ENCODE data around the gene NDUFC1. TPM values are rescaled to one million over a fixed set of nuclear protein-coding genes. Genes with fewer than 3 reads are reported as not detected.

NDUFC1 gene
- total RNA-seq, 1 donor from 2014 or later = 18.7 TPM

DNA sequence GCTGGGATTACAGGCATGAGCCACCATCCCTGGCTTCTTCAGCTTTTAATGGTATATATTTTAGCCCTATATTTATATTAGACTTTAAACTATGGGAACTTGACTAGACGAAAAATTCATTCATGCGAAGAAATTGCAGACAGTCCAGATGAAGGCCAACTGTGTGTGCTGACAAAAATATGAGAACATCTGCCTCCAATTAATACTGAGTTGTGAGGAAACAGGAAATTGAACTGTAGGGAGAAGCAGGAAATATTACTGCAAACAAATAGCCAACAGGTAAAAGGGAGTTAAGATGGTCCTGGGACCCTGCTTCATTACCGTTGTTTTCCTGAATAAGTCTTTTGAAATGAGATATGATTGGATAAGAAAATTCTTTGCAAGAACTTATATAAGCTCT lies 48.6 kb downstream of the NDUFC1 start:
- H3K36me3 ChIP-seq (ENCODE audit: control insufficient read depth, insufficient read depth, low read length) = no peaks in the 10 kb centered on the region
- DNase-seq (ENCODE audit: low read depth) = no peak
- TF ChIP-seq, protein P1, sequence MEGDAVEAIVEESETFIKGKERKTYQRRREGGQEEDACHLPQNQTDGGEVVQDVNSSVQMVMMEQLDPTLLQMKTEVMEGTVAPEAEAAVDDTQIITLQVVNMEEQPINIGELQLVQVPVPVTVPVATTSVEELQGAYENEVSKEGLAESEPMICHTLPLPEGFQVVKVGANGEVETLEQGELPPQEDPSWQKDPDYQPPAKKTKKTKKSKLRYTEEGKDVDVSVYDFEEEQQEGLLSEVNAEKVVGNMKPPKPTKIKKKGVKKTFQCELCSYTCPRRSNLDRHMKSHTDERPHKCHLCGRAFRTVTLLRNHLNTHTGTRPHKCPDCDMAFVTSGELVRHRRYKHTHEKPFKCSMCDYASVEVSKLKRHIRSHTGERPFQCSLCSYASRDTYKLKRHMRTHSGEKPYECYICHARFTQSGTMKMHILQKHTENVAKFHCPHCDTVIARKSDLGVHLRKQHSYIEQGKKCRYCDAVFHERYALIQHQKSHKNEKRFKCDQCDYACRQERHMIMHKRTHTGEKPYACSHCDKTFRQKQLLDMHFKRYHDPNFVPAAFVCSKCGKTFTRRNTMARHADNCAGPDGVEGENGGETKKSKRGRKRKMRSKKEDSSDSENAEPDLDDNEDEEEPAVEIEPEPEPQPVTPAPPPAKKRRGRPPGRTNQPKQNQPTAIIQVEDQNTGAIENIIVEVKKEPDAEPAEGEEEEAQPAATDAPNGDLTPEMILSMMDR (IDR thresholded peaks at IDR 0.05; ENCODE audit: insufficient read depth, low read length, severe bottlenecking) = no peak
- no peak for FAIRE-seq
- H3K27me3 ChIP-seq (ENCODE audit: control insufficient read depth, insufficient read depth, low read length) = no peaks in the 10 kb centered on the region
- no peak overlapping the region for H3K4me3 ChIP-seq (ENCODE audit: low read depth, low read length)

DNA sequence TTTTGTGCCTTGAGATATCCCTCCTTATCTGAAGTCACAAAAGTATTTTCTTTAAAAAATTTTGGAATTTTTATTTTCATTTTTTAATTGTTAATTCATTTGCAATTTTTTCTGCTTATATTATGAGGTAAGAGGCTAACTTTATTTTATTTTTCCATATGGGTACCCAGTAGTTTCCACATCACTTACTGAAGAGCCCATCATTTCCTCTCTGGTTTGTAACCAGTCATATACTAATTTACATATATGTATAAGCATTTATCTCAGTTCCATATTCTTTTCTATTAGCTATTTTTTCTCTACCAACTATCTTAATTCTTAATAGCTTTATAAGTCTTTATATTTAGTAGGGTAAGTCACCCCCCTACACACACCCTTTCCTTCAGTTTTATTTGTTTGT lies 49.2 kb downstream of the NDUFC1 start:
- no peaks in the 10 kb centered on the region for H3K36me3 ChIP-seq (ENCODE audit: control insufficient read depth, insufficient read depth, low read length)
- no peak for FAIRE-seq
- TF ChIP-seq, protein P1 (IDR thresholded peaks at IDR 0.05; ENCODE audit: insufficient read depth, low read length, severe bottlenecking) = no peak
- H3K4me3 ChIP-seq (ENCODE audit: low read depth, low read length) = no peak overlapping the region
- DNase-seq (ENCODE audit: low read depth) = no peak
- no peaks in the 10 kb centered on the region for H3K27me3 ChIP-seq (ENCODE audit: control insufficient read depth, insufficient read depth, low read length)

DNA sequence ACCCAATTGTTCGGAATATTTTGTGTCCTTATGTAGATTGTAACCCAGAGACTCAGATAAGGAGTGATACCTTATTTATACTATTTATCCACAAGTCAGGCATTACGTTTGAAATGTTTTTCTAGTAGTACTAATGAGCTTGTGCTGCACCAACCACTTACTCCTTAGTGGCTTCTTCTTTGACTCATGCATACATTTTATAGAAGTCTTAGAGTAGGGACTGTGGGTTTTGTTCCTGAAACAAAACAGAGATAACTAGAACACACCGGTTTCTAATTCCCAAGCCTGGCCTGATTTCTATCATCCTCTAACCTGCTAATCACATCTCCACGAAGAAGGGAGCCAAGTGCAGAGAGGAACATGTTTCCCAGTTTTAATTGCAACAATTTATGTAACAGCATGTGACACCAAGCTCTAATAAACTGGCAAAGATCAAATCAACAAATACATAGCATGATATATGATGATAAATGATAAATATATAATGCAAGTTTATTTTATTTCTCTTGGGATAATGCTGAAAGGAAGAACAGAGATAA lies 54.5 kb downstream of the NDUFC1 start:
- no peaks in the 10 kb centered on the region for H3K27me3 ChIP-seq (ENCODE audit: control insufficient read depth, insufficient read depth, low read length)
- H3K4me3 ChIP-seq (ENCODE audit: low read depth, low read length) = no peak overlapping the region
- DNase-seq (ENCODE audit: low read depth) (no peak), FAIRE-seq (no peak)
- TF ChIP-seq, protein P1 (IDR thresholded peaks at IDR 0.05; ENCODE audit: insufficient read depth, low read length, severe bottlenecking) = no peak
- no peaks in the 10 kb centered on the region for H3K36me3 ChIP-seq (ENCODE audit: control insufficient read depth, insufficient read depth, low read length)

DNA sequence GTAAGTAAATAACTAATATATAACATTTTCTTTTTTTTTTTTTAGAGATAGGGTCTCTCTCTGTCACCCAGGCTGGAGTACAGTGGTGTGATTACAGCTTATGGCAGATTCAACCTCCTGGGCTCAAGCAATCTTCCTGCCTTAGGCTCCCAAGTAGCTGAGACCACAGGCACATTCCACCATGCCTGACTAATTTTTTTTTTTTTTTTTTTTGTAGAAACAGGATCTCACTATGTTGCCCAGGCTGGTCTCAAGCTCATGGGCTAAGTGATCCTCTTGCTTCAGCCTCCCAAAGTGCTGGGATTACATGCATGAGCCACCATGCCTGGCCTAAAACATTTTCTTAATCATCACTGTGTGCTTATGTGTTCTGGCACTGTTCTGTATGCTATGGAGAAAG lies 55.0 kb downstream of the NDUFC1 start:
- H3K36me3 ChIP-seq (ENCODE audit: control insufficient read depth, insufficient read depth, low read length) = no peaks in the 10 kb centered on the region
- FAIRE-seq = no peak

DNA sequence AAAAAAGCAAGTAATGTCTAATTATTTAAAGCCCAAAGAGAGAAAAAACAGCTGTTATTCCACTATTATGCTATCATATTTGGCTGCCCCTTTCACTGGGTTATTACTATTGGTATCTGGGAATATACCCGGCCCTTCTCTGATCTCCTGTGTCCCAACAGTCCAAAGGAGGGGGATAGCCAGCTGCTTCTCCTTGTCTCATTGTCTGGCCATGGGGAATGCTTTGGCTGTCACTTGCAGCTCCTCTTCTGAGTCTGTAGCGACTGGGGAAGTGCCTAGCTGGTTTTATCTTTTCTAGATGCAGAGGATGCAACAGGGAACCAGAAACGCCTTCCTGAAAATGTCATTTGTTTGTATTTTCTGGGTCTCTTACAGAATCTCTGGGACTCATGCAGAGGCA lies 56.1 kb downstream of the NDUFC1 start:
- Histone ChIP-seq H3K4me3 (ENCODE audit: low read depth, low read length) (no peak overlapping the region), H3K36me3 (ENCODE audit: control insufficient read depth, insufficient read depth, low read length) (no peaks in the 10 kb centered on the region), H3K27me3 (ENCODE audit: control insufficient read depth, insufficient read depth, low read length) (no peaks in the 10 kb centered on the region)
- TF ChIP-seq, protein P1 (IDR thresholded peaks at IDR 0.05; ENCODE audit: insufficient read depth, low read length, severe bottlenecking) = no peak
- FAIRE-seq (no peak), DNase-seq (ENCODE audit: low read depth) (no peak)

More for the DNA sequence above, 55.0 kb downstream of the NDUFC1 start:
- no peak overlapping the region for H3K4me3 ChIP-seq (ENCODE audit: low read depth, low read length)
- TF ChIP-seq, protein P1 (IDR thresholded peaks at IDR 0.05; ENCODE audit: insufficient read depth, low read length, severe bottlenecking) = no peak
- peak; percentile 10 for DNase-seq (ENCODE audit: low read depth)
- no peaks in the 10 kb centered on the region for H3K27me3 ChIP-seq (ENCODE audit: control insufficient read depth, insufficient read depth, low read length)

DNA sequence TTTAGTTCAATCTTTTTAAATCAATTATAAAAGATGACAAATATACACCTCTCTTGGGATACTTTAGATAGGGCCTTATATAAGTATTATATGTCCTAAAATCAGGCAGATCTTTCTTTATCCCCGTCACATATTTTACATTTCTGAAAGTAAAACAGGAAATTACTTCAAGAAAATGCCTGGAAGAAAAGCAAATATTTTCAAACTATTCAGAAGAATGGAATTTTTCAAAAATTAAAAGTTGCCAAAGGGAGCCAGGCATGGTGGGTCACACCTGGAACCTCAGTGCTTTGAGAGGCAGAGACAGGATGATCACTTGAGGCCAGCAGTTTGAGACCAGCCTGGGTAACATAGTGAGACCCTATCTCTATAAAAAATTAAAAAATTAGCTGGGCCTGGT lies 56.7 kb downstream of the NDUFC1 start:
- peak; percentile 15 for DNase-seq (ENCODE audit: low read depth)
- no peaks in the 10 kb centered on the region for H3K36me3 ChIP-seq (ENCODE audit: control insufficient read depth, insufficient read depth, low read length)
- no peaks in the 10 kb centered on the region for H3K27me3 ChIP-seq (ENCODE audit: control insufficient read depth, insufficient read depth, low read length)
- no peak for FAIRE-seq
- TF ChIP-seq, protein P1 (IDR thresholded peaks at IDR 0.05; ENCODE audit: insufficient read depth, low read length, severe bottlenecking) = no peak
- no peak overlapping the region for H3K4me3 ChIP-seq (ENCODE audit: low read depth, low read length)

All from bronchial epithelial cell (primary cell).